Stimulated activated CD8-positive, alpha-beta memory T cell treated with anti-CD3 and anti-CD28 coated beads, Interleukin-7, amount 100 ng/mL, for 4 hours (primary cell): ENCODE results near the gene RNASEH1.
"Not testable (repeated sequence)": the region's sequence is repeated elsewhere in the genome, so short reads cannot be mapped to it uniquely, and the experiment has no call there.

Source experiments
- DNase-seq, 2 donors: peaks; one replicate each; pipeline ENCODE4 v3.0.0-alpha.2; 2020; ENCODE audit warnings: low read depth in 2 of 2

The RNASEH1 gene

GRCh38 chr2:3519255-3520205 lies 38.6 kb downstream of the RNASEH1 start, which contains the start of gene ADI1:
TSS of gene ADI1 (minus strand) at chr2:3519531. CDS start at chr2:3519487, 44 bp downstream.
- DNase-seq, result peak; percentile 46 to 67

- peak; percentile 96 to 100 for DNase-seq
Measured at GRCh38 chr2:3518496-3519254, 39.5 kb downstream of the RNASEH1 start.

GRCh38 chr2:3517948-3518495 lies 40.1 kb downstream of the RNASEH1 start:
- no peak for DNase-seq

GRCh38 chr2:3516831-3517230 lies 41.3 kb downstream of the RNASEH1 start:
- DNase-seq, result no peak

- DNase-seq, result not testable (repeated sequence)
Measured at GRCh38 chr2:3515438-3515837, 42.7 kb downstream of the RNASEH1 start.

- no peak for DNase-seq
Measured at GRCh38 chr2:3513026-3513810, 44.9 kb downstream of the RNASEH1 start.

GRCh38 chr2:3512086-3512485 lies 46.0 kb downstream of the RNASEH1 start:
- no peak for DNase-seq

- DNase-seq, result no peak
Measured at GRCh38 chr2:3505771-3506170, 52.4 kb downstream of the RNASEH1 start.

GRCh38 chr2:3504741-3505140 lies 53.4 kb downstream of the RNASEH1 start:
- DNase-seq, result no peak

- no peak for DNase-seq
Measured at GRCh38 chr2:3503483-3503882, 54.6 kb downstream of the RNASEH1 start.

GRCh38 chr2:3503046-3503445 lies 55.1 kb downstream of the RNASEH1 start:
- no peak for DNase-seq

- no peak for DNase-seq
Measured at GRCh38 chr2:3500326-3500899, 57.7 kb downstream of the RNASEH1 start.

- DNase-seq, result no peak
Measured at GRCh38 chr2:3498783-3499394, 59.2 kb downstream of the RNASEH1 start.

GRCh38 chr2:3496708-3497080 lies 61.4 kb downstream of the RNASEH1 start:
- DNase-seq, result not testable (repeated sequence)
